Common myeloid progenitor, CD34-positive (primary cell): Measurements from ENCODE around the gene RAB11FIP2.

Source experiments
- CTCF ChIA-PET: fragments of 350-600 bp; sonication (Branson Sonifier 250); formaldehyde crosslinking; loops from one replicate; lab custom pipeline; 2021; ENCODE audit warnings: antibody characterized with exemption; lab: Charles Lee
- POLR2A ChIA-PET: fragments of 350-600 bp; sonication (Branson Sonifier 250); formaldehyde crosslinking; loops from one replicate; lab custom pipeline; 2021; ENCODE audit warnings: antibody characterized with exemption; lab: Charles Lee
- DNase-seq, 3 donors: peaks; one replicate each; pipeline versions ENCODE4 v3.0.0 to v3.0.0-alpha.2; 2013
- H3K27ac ChIP-seq, 2 experiments: 1 replicate in 1 of 2; 2 replicates in 1 of 2; pipeline ENCODE4 v1.7.0; 2013; ENCODE audit warnings: inconsistent platforms in 2 of 2, low read length in 2 of 2, mild to moderate bottlenecking in 2 of 2, low read depth in 1 of 2, moderate library complexity in 1 of 2; ENCODE audit not compliant: severe bottlenecking in 2 of 2, insufficient read depth in 1 of 2, poor library complexity in 1 of 2
- H3K27me3 ChIP-seq, 5 experiments: replicated peaks in 2 of 5; 1 replicate in 3 of 5; 2 replicates in 2 of 5; pipeline versions ENCODE4 v1.6.1 to v1.7.0; 2013; ENCODE audit warnings: low read length in 4 of 5, mild to moderate bottlenecking in 2 of 5, moderate library complexity in 2 of 5, inconsistent platforms in 1 of 5; ENCODE audit not compliant: insufficient read depth in 5 of 5, control insufficient read depth in 4 of 5
- H3K36me3 ChIP-seq, 4 experiments: 1 replicate in 2 of 4; 2 replicates in 2 of 4; pipeline versions ENCODE4 v1.6.1 to v1.7.0; 2013; ENCODE audit warnings: low read length in 3 of 4, control low read depth in 1 of 4, mild to moderate bottlenecking in 1 of 4; ENCODE audit not compliant: control insufficient read depth in 4 of 4, insufficient read depth in 4 of 4
- H3K4me1 ChIP-seq, 4 experiments: 1 replicate in 3 of 4; 2 replicates in 1 of 4; pipeline versions ENCODE4 v1.6.1 to v1.7.1; 2013; ENCODE audit warnings: low read length in 3 of 4, mild to moderate bottlenecking in 3 of 4, control low read depth in 1 of 4, inconsistent platforms in 1 of 4, moderate library complexity in 1 of 4; ENCODE audit not compliant: control insufficient read depth in 4 of 4, insufficient read depth in 4 of 4; ENCODE audit errors: control extremely low read depth in 1 of 4
- H3K4me3 ChIP-seq, 7 experiments: 1 replicate in 4 of 7; 2 replicates in 3 of 7; pipeline versions ENCODE4 v1.5.1 to v1.7.0; 2013; ENCODE audit warnings: mild to moderate bottlenecking in 7 of 7, low read length in 6 of 7, moderate library complexity in 6 of 7, inconsistent platforms in 2 of 7, low read depth in 2 of 7, control low read depth in 1 of 7; ENCODE audit not compliant: insufficient read depth in 4 of 7, control insufficient read depth in 1 of 7; ENCODE audit errors: extremely low read depth in 1 of 7
- H3K9me3 ChIP-seq, 5 experiments: 1 replicate in 4 of 5; 2 replicates in 1 of 5; pipeline versions ENCODE4 v1.6.1 to v1.7.1; 2013; ENCODE audit warnings: low read length in 4 of 5, mild to moderate bottlenecking in 2 of 5, inconsistent platforms in 1 of 5, low read depth in 1 of 5, moderate library complexity in 1 of 5; ENCODE audit not compliant: control insufficient read depth in 4 of 5, insufficient read depth in 2 of 5; ENCODE audit errors: control extremely low read depth in 1 of 5
- WGBS: methylation state at CpG from one replicate; pipeline ENCODE4 v1.1.5; 2013; ENCODE audit not compliant: insufficient coverage; 5-methylcytosine and 5-hydroxymethylcytosine counted together

RAB11FIP2 gene

DNA sequence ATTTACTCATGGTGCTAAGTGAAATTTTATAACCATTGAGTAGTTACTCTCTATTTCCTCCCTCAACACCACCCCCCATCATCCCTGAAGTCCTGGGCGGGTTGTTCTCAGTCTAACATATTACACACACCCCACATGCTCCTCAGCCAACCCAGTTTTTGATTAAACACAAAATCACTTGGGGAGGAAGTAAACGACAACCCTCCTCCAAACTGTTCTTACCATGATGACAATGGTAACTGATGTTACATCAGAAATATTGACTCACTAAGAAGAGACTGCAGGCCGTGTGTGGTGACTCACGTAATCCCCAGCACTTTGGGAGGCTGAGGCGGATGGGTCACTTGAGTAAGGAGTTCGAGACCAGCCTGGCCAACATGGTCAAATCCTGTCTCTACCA lies 44.2 kb downstream of the RAB11FIP2 start:
- H3K27ac ChIP-seq, result no peak overlapping the region
- no peaks in the 10 kb centered on the region for H3K27me3 ChIP-seq
- 95% methylated on average over 6 of the region's 6 CpGs for WGBS
- H3K4me1 ChIP-seq, result no peaks in the 10 kb centered on the region
- DNase-seq, result no peak
- peaks cover 3 to 17% (median 12%) of the 10 kb centered on the region in 4 experiments for H3K36me3 ChIP-seq
- POLR2A ChIA-PET, result no interaction called here
- H3K9me3 ChIP-seq, result no peaks in the 10 kb centered on the region
- CTCF ChIA-PET, result no interaction called here
- H3K4me3 ChIP-seq, result no peak overlapping the region

GRCh38 chr10:117997673-117998072 lies 49.1 kb downstream of the RAB11FIP2 start:
- WGBS, result no CpG with 5 or more reads among the region's 1 CpG

GRCh38 chr10:117996709-117997108 lies 50.0 kb downstream of the RAB11FIP2 start:
- WGBS, result no CpG with 5 or more reads among the region's 1 CpG
- DNase-seq, result no peak
- H3K27me3 ChIP-seq, result no peaks in the 10 kb centered on the region
- H3K27ac ChIP-seq, result no peak overlapping the region
- no peaks in the 10 kb centered on the region for H3K9me3 ChIP-seq
- peaks cover 0 to 7% (median 0%) of the 10 kb centered on the region in 4 experiments for H3K36me3 ChIP-seq
- H3K4me1 ChIP-seq, result no peaks in the 10 kb centered on the region
- H3K4me3 ChIP-seq, result no peak overlapping the region
- ChIA-PET CTCF (no interaction called here), POLR2A (no interaction called here)

More at GRCh38 chr10:117997673-117998072, 49.1 kb downstream of the RAB11FIP2 start:
- Histone ChIP-seq H3K36me3 (peaks cover 0 to 7% (median under 1%) of the 10 kb centered on the region in 4 experiments), H3K4me3 (no peak overlapping the region), H3K9me3 (no peaks in the 10 kb centered on the region), H3K27ac (no peak overlapping the region), H3K27me3 (no peaks in the 10 kb centered on the region), H3K4me1 (no peaks in the 10 kb centered on the region)
- DNase-seq, result no peak
- ChIA-PET POLR2A (no interaction called here), CTCF (no interaction called here)

DNA sequence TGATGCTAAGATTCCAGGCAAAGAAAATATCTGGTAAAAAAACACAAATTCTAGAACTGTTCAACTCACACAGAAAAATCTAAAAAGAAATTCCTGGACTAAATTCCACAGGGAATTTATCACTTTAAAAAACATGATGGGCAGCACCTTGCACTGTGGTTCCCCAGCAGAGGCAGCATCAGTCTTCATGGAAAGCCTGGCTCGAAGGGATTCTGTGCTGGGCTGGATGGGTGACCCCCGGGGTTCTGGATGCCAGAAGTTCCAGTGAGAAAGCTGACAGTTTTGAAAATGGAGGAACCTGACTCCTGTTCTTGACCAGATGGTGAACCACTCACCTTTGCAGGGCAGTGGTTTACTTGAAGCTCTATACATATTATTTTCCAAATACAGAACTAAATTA lies 52.0 kb downstream of the RAB11FIP2 start:
- Histone ChIP-seq H3K4me3 (no peak overlapping the region), H3K36me3 (peaks cover 0 to 4% (median 0%) of the 10 kb centered on the region in 4 experiments), H3K27me3 (no peaks in the 10 kb centered on the region), H3K4me1 (no peaks in the 10 kb centered on the region), H3K27ac (no peak overlapping the region), H3K9me3 (no peaks in the 10 kb centered on the region)
- WGBS, result 82% methylated on average over 1 of the region's 2 CpGs
- CTCF ChIA-PET, result no interaction called here
- POLR2A ChIA-PET, result no interaction called here
- no peak for DNase-seq

- H3K4me3 ChIP-seq, result no peak overlapping the region
- no peaks in the 10 kb centered on the region for H3K9me3 ChIP-seq
- H3K27me3 ChIP-seq, result peaks cover 0 to under 1% (median 0%) of the 10 kb centered on the region in 5 experiments
- H3K27ac ChIP-seq, result no peak overlapping the region
- no peak for DNase-seq
- CTCF ChIA-PET, result no interaction called here
- no peaks in the 10 kb centered on the region for H3K36me3 ChIP-seq
- 93% methylated on average over 3 of the region's 4 CpGs for WGBS
- POLR2A ChIA-PET, result no interaction called here
- H3K4me1 ChIP-seq, result no peaks in the 10 kb centered on the region
Measured at GRCh38 chr10:117993166-117993565, 53.6 kb downstream of the RAB11FIP2 start.

- Histone ChIP-seq H3K27ac (no peak overlapping the region), H3K4me1 (no peaks in the 10 kb centered on the region), H3K27me3 (peaks cover 0 to 2% (median 0%) of the 10 kb centered on the region in 5 experiments), H3K4me3 (no peak overlapping the region), H3K36me3 (no peaks in the 10 kb centered on the region), H3K9me3 (peaks cover 0 to 4% (median 0%) of the 10 kb centered on the region in 5 experiments)
- no peak for DNase-seq
- POLR2A ChIA-PET, result no interaction called here
- 100% methylated on average over 6 of the region's 8 CpGs for WGBS
- CTCF ChIA-PET, result no interaction called here
Measured at GRCh38 chr10:117991701-117992100, 55.0 kb downstream of the RAB11FIP2 start.

GRCh38 chr10:117989962-117990361 lies 56.8 kb downstream of the RAB11FIP2 start:
- no CpG with 5 or more reads among the region's 4 CpGs for WGBS

More at GRCh38 chr10:117989962-117990361, 56.8 kb downstream of the RAB11FIP2 start:
- ChIA-PET CTCF (no interaction called here), POLR2A (no interaction called here)
- no peak overlapping the region for H3K4me3 ChIP-seq
- H3K9me3 ChIP-seq, result peaks cover 0 to 4% (median 0%) of the 10 kb centered on the region in 5 experiments
- H3K4me1 ChIP-seq, result no peaks in the 10 kb centered on the region
- DNase-seq, result no peak
- peaks cover 0 to 2% (median 0%) of the 10 kb centered on the region in 5 experiments for H3K27me3 ChIP-seq
- H3K36me3 ChIP-seq, result no peaks in the 10 kb centered on the region
- H3K27ac ChIP-seq, result no peak overlapping the region
